B cell (primary cell): ENCODE measurements around the gene KPNA2.

Experiments used
- EZH2 ChIP-seq: IDR thresholded peaks from 2 replicates; pipeline ENCODE4 v1.6.1; 2012; ENCODE audit warnings: borderline replicate concordance, low read depth, mild to moderate bottlenecking, moderate library complexity, low read length; ENCODE audit not compliant: insufficient read depth, poor library complexity, severe bottlenecking
- TF ChIP-seq, protein P1 (sequence below): fragments of 200-600 bp; IDR thresholded peaks from one replicate; pipeline ENCODE4 v1.8.0; 2022; ENCODE audit warnings: antibody characterized with exemption, mild to moderate bottlenecking

DNA sequence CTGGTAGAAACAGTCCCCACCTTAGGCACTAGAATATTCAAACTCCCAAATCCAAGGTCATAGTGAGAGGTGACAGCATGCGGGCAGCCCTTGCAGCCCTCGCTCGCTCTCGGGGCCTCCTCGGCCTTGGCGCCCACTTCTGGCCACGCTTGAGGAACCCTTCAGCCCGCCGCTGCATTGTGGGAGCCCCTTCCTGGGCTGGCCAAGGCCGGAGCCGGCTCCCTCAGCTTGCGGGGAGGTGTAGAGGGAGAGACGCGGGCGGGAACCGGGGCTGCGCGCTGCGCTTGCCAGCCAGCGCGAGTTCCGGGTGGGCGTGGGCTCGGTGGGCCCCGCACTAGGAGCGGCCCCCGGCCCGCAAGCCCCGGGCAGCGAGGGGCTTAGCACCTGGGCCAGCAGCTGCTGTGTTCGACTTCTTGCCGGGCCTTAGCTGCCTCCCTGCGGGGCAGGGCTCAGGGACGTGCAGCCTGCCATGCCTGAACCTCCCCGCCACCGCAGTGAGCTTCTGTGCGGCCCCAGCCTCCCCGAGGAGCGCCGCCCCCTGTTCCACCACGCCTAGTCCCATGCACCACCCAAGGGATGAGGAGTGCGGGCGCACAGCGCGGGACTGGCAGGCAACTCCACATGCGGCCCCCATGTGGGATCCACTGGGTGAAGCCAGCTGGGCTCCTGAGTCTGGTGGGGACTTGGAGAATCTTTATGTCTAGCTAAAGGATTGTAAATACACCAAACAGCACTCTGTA, 45.0 kb downstream of the KPNA2 start:
- TF ChIP-seq, protein P1, sequence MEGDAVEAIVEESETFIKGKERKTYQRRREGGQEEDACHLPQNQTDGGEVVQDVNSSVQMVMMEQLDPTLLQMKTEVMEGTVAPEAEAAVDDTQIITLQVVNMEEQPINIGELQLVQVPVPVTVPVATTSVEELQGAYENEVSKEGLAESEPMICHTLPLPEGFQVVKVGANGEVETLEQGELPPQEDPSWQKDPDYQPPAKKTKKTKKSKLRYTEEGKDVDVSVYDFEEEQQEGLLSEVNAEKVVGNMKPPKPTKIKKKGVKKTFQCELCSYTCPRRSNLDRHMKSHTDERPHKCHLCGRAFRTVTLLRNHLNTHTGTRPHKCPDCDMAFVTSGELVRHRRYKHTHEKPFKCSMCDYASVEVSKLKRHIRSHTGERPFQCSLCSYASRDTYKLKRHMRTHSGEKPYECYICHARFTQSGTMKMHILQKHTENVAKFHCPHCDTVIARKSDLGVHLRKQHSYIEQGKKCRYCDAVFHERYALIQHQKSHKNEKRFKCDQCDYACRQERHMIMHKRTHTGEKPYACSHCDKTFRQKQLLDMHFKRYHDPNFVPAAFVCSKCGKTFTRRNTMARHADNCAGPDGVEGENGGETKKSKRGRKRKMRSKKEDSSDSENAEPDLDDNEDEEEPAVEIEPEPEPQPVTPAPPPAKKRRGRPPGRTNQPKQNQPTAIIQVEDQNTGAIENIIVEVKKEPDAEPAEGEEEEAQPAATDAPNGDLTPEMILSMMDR, result no peak
- no peak for TF ChIP-seq EZH2
